HepG2 (cell line): ENCODE results near the gene MRFAP1L1. TPM values are rescaled to one million over a fixed set of nuclear protein-coding genes. Genes with fewer than 3 reads are reported as not detected.

ENCODE experiments used
- ARID5B ChIP-seq: IDR thresholded peaks from 2 replicates; pipeline ENCODE4 v1.4.0; 2020; ENCODE audit warnings: mild to moderate bottlenecking, missing genetic modification reagents
- FOXK2 ChIP-seq: fragments of 450-650 bp; IDR thresholded peaks from 2 replicates; pipeline ENCODE4 v1.6.1; 2016
- GATAD1 ChIP-seq: IDR thresholded peaks from 2 replicates; pipeline ENCODE4 v1.6.1; 2016; ENCODE audit warnings: missing genetic modification reagents, missing compliant biosample characterization
- MAFF ChIP-seq: IDR thresholded peaks from 2 replicates; pipeline ENCODE4 v1.6.1; 2011; ENCODE audit warnings: low read depth, low read length, improper control_type of control experiment
- MAFK ChIP-seq, 2 experiments: IDR thresholded peaks in 1 of 2; conservative IDR thresholded peaks in 1 of 2; 2 replicates each; pipeline ENCODE4 v1.6.1; 2011; ENCODE audit warnings: improper control_type of control experiment in 2 of 2, low read length in 2 of 2
- MEIS2 ChIP-seq: sonication (generic); formaldehyde crosslinking; IDR thresholded peaks from 2 replicates; pipeline ENCODE4 v1.9.0; 2021; ENCODE audit warnings: mild to moderate bottlenecking, missing genetic modification reagents
- NPAS2 ChIP-seq: sonication (generic); formaldehyde crosslinking; IDR thresholded peaks from 2 replicates; pipeline ENCODE4 v1.8.0; 2022; ENCODE audit warnings: mild to moderate bottlenecking, missing genetic modification reagents, borderline replicate concordance
- POLR2A ChIP-seq, 2 experiments: IDR thresholded peaks; 2 replicates each; pipeline ENCODE4 v1.6.1; 2011; ENCODE audit warnings: low read depth in 2 of 2, low read length in 2 of 2, mild to moderate bottlenecking in 1 of 2, moderate library complexity in 1 of 2; ENCODE audit not compliant: insufficient read depth in 1 of 2
- PREB ChIP-seq: sonication (generic); formaldehyde crosslinking; IDR thresholded peaks from 2 replicates; pipeline ENCODE4 v1.4.0; 2020; ENCODE audit warnings: missing genetic modification reagents
- RXRA ChIP-seq: sonication (generic); formaldehyde crosslinking; IDR thresholded peaks from 2 replicates; pipeline ENCODE4 v1.5.1; 2020; ENCODE audit warnings: missing genetic modification reagents
- SAFB2 ChIP-seq: sonication (generic); formaldehyde crosslinking; IDR thresholded peaks from 2 replicates; pipeline ENCODE4 v1.5.1; 2020; ENCODE audit warnings: missing genetic modification reagents, low read depth, mild to moderate bottlenecking, borderline replicate concordance
- SIX4 ChIP-seq: sonication (generic); formaldehyde crosslinking; IDR thresholded peaks from 2 replicates; pipeline ENCODE4 v1.4.0; 2020; ENCODE audit warnings: missing genetic modification reagents
- SNAPC4 ChIP-seq: sonication (generic); formaldehyde crosslinking; IDR thresholded peaks from 2 replicates; pipeline ENCODE4 v1.4.0; 2020; ENCODE audit warnings: mild to moderate bottlenecking, missing genetic modification reagents
- THAP9 ChIP-seq: sonication (generic); formaldehyde crosslinking; IDR thresholded peaks from 2 replicates; pipeline ENCODE4; 2020; ENCODE audit warnings: missing genetic modification reagents, mild to moderate bottlenecking, borderline replicate concordance
- ZNF572 ChIP-seq: sonication (generic); formaldehyde crosslinking; IDR thresholded peaks from 2 replicates; pipeline ENCODE4 v1.5.1; 2020; ENCODE audit warnings: mild to moderate bottlenecking, missing genetic modification reagents
- ZNF660 ChIP-seq: sonication (generic); formaldehyde crosslinking; IDR thresholded peaks from 2 replicates; pipeline ENCODE4 v1.5.1; 2020; ENCODE audit warnings: mild to moderate bottlenecking, low read depth, missing genetic modification reagents, borderline replicate concordance
- polyA plus RNA-seq, 8 experiments: library from polyadenylated mRNA; depleted of rRNA in 3 of 8; stranded (reverse) in 7 of 8; unstranded in 1 of 8; fragments of >200 nt; fragmentation: Illumina TruSeq in 4 of 8; extraction: Trizol in 4 of 8; gene quantifications; 2 replicates each; pipeline versions ENCODE4 v1.2.1 to v1.2.3, GENCODE V29; 2011 to 2016; ENCODE audit warnings: low read depth in 4 of 8, missing spikeins in 1 of 8, mixed read lengths in 1 of 8; ENCODE audit not compliant: insufficient read depth in 1 of 8
- total RNA-seq, 5 experiments: library from RNA; depleted of rRNA; stranded (reverse); fragments of >200 nt; fragmentation: Illumina TruSeq; extraction: Trizol; gene quantifications; 2 replicates each; pipeline ENCODE4 v1.2.3, GENCODE V29; 2016; ENCODE audit warnings: low read depth in 1 of 5

The MRFAP1L1 gene
- total and polyA plus RNA-seq, 2 of the 13 experiments (the other 11 are each of a cell fraction or from before 2014, with no cell fraction given) = 44.8 to 76.6 TPM

- TF ChIP-seq ARID5B (CRISPR knock-in tag) (peak; percentile 82), MAFF (peak; percentile 34; the same call in 1 of the 2 replicates), ZNF572 (0 out of 2 replicates have a peak, but pooled peaks have one; percentile 81), RXRA (CRISPR knock-in tag) (peak; percentile 87), ZNF660 (CRISPR knock-in tag) (no peak), THAP9 (peak; percentile 70), POLR2A (IDR thresholded peaks at IDR 0.05; ENCODE audit: insufficient read depth in 1 of 2, low read depth in 2 of 2, low read length in 2 of 2) (peak in 1 of 2 experiments; percentile 60; a peak in 1 of 4 replicates), SNAPC4 (CRISPR knock-in tag) (0 out of 2 replicates have a peak, but pooled peaks have one; percentile 59), SIX4 (CRISPR knock-in tag) (peak; percentile 42; the same call in 1 of the 2 replicates), GATAD1 (CRISPR knock-in tag) (peak; percentile 73), NPAS2 (CRISPR knock-in tag) (0 out of 2 replicates have a peak, but pooled peaks have one; percentile 66), PREB (CRISPR knock-in tag) (no peak), FOXK2 (no peak), SAFB2 (CRISPR knock-in tag) (peak; percentile 92), MEIS2 (CRISPR knock-in tag) (peak; percentile 96), MAFK (conservative IDR thresholded peaks at IDR 0.05 in 1 of 2, IDR thresholded peaks at IDR 0.05 in 1 of 2; ENCODE audit: low read length in 2 of 2) (peak in 1 of 2 experiments; percentile 43; a peak in 3 of 4 replicates)
Observed at GRCh38 chr4:6749340-6750171, 39.9 kb upstream of the MRFAP1L1 start (continued).
